Measurements from ENCODE around the gene ATF4.

Gene ATF4

GRCh38 chr22:39562839-39563489, 42.6 kb downstream of the ATF4 start:
- in situ Hi-C loops (cut with MboI; ENCODE audit: low sequenced_read_pairs, unreplicated experiment), result no loop called here
- no peak for DNase-seq (ENCODE audit: low spot score)
- TF ChIP-seq CTCF (IDR thresholded peaks at IDR 0.05; ENCODE audit: borderline replicate concordance, control extremely low read depth, extremely low read depth, insufficient read depth, missing control alignments), result no peak

GRCh38 chr22:39563571-39564428, 43.4 kb downstream of the ATF4 start:
- no peak for TF ChIP-seq CTCF (IDR thresholded peaks at IDR 0.05; ENCODE audit: borderline replicate concordance, control extremely low read depth, extremely low read depth, insufficient read depth, missing control alignments)
- no peak for DNase-seq (ENCODE audit: low spot score)
- in situ Hi-C loops (cut with MboI; ENCODE audit: low sequenced_read_pairs, unreplicated experiment), result no loop called here

- in situ Hi-C loops (cut with MboI; ENCODE audit: low sequenced_read_pairs, unreplicated experiment), result no loop called here
- DNase-seq (ENCODE audit: low spot score), result no peak
- no peak for TF ChIP-seq CTCF (IDR thresholded peaks at IDR 0.05; ENCODE audit: borderline replicate concordance, control extremely low read depth, extremely low read depth, insufficient read depth, missing control alignments)
Measured at GRCh38 chr22:39565414-39565944, 45.1 kb downstream of the ATF4 start.

GRCh38 chr22:39567135-39567946, 47.0 kb downstream of the ATF4 start:
- no peak for TF ChIP-seq CTCF (IDR thresholded peaks at IDR 0.05; ENCODE audit: borderline replicate concordance, control extremely low read depth, extremely low read depth, insufficient read depth, missing control alignments)
- in situ Hi-C loops (cut with MboI; ENCODE audit: low sequenced_read_pairs, unreplicated experiment), result no loop called here
- no peak for DNase-seq (ENCODE audit: low spot score)

GRCh38 chr22:39568278-39568981, 48.1 kb downstream of the ATF4 start:
- in situ Hi-C loops (cut with MboI; ENCODE audit: low sequenced_read_pairs, unreplicated experiment), result no loop called here
- TF ChIP-seq CTCF (IDR thresholded peaks at IDR 0.05; ENCODE audit: borderline replicate concordance, control extremely low read depth, extremely low read depth, insufficient read depth, missing control alignments), result no peak

More at GRCh38 chr22:39568278-39568981, 48.1 kb downstream of the ATF4 start:
- no peak for DNase-seq (ENCODE audit: low spot score)

All from GM13976 (cell line).